ENCODE results near the gene GPR146.

Gene GPR146

DNA sequence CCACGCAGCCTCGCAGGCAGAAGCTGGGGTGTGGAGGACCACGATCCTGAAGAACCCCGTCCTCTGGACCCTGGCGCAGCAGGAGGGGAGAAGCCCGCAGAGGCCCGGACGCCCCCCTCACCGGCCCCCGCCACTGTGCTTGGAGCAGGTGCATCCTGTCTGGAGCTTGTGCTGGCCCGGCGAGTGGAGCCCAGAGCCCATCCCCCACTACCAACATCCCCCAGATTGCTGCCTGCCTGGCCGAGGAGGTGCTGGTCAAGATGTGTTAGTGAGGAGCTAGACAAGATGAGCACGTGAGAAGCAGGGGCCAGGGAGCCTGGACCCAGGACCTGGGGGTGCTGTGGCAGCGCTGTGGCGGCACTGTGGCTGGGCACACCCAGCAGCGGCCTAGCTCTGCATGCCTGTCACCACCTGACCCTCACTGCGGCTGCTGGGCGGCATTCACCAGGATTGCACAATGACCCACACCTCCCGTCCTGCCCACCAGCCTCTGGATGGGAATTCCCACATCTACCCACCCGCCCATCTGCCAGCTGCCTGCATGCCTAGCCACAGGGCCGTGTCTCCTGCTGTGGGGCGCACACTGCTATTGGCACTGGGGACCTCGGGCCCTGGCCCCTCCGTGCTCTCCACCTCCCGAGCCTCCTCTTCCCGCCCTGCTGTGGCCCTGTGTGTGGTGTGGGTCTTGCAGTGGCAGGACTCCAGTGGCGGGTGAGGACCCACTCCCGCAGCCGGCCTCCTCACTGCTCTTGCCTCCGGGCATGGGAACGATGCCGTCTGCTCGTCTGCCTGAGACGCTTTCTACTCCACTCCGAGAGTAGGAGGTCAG lies 11.8 kb downstream of the GPR146 start (continued):
- TF ChIP-seq, protein P1, sequence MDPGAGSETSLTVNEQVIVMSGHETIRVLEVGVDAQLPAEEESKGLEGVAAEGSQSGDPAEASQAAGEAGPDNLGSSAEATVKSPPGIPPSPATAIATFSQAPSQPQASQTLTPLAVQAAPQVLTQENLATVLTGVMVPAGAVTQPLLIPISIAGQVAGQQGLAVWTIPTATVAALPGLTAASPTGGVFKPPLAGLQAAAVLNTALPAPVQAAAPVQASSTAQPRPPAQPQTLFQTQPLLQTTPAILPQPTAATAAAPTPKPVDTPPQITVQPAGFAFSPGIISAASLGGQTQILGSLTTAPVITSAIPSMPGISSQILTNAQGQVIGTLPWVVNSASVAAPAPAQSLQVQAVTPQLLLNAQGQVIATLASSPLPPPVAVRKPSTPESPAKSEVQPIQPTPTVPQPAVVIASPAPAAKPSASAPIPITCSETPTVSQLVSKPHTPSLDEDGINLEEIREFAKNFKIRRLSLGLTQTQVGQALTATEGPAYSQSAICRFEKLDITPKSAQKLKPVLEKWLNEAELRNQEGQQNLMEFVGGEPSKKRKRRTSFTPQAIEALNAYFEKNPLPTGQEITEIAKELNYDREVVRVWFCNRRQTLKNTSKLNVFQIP (CRISPR knock-in tag; IDR thresholded peaks at IDR 0.05; ENCODE audit: borderline replicate concordance, low read depth) = no peak

DNA sequence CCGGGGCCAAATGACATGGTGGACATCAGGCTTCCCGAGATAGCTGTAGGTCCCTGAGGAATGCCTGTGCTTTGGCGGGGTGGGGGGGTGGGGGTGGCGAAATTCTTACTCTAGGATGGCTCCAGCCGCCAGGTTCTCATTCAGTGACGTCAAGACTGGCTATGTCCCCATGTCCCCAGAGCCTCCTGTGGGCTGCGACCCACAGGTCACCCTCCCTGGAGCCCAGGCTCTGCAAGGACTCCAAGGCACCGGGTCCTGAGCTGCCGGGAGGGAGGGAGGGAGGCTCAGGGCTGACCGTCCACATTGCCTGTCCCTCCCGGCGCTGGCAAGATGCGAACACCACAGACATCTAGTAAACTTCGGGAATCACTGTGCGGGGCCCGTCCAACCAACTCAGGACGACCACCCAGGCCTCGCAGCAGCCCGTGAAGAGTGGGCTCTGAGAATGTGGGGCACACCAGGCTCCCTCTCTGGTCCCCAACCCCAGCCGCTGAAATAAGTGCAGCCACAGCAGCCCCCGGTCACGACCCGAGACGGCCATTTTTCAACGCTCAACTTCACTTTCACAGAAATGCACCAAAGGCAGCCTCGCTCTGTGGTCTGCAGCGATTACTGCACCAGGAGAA lies 12.6 kb downstream of the GPR146 start:
- no peak for ATAC-seq

DNA sequence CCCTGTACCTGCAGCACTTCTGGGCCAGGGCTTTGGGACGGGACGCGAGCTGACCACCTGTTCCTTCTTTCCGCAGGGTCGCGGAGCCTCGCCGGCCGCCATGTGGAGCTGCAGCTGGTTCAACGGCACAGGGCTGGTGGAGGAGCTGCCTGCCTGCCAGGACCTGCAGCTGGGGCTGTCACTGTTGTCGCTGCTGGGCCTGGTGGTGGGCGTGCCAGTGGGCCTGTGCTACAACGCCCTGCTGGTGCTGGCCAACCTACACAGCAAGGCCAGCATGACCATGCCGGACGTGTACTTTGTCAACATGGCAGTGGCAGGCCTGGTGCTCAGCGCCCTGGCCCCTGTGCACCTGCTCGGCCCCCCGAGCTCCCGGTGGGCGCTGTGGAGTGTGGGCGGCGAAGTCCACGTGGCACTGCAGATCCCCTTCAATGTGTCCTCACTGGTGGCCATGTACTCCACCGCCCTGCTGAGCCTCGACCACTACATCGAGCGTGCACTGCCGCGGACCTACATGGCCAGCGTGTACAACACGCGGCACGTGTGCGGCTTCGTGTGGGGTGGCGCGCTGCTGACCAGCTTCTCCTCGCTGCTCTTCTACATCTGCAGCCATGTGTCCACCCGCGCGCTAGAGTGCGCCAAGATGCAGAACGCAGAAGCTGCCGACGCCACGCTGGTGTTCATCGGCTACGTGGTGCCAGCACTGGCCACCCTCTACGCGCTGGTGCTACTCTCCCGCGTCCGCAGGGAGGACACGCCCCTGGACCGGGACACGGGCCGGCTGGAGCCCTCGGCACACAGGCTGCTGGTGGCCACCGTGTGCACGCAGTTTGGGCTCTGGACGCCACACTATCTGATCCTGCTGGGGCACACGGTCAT lies 13.3 kb downstream of the GPR146 start:
- ATAC-seq = no peak
- TF ChIP-seq PPARA (CRISPR knock-in tag; IDR thresholded peaks at IDR 0.05; ENCODE audit: borderline replicate concordance) = no peak
- TF ChIP-seq TOX (CRISPR knock-in tag; IDR thresholded peaks at IDR 0.05; ENCODE audit: borderline replicate concordance) = no peak
- TF ChIP-seq RARB (CRISPR knock-in tag; IDR thresholded peaks at IDR 0.05) = no peak
- TF ChIP-seq ISL1 (CRISPR knock-in tag; IDR thresholded peaks at IDR 0.05) = no peak
- TF ChIP-seq ZNF70 (CRISPR knock-in tag; IDR thresholded peaks at IDR 0.05) = no peak
- TF ChIP-seq ARNTL (CRISPR knock-in tag; IDR thresholded peaks at IDR 0.05; ENCODE audit: borderline replicate concordance, low read depth) = no peak
- TF ChIP-seq, protein P1 (CRISPR knock-in tag; IDR thresholded peaks at IDR 0.05; ENCODE audit: borderline replicate concordance, low read depth) = no peak
- TF ChIP-seq TCF4 (CRISPR knock-in tag; IDR thresholded peaks at IDR 0.05; ENCODE audit: borderline replicate concordance) = no peak
- no peak for TF ChIP-seq ESRRG (CRISPR knock-in tag; IDR thresholded peaks at IDR 0.05)
- TF ChIP-seq, protein P2, sequence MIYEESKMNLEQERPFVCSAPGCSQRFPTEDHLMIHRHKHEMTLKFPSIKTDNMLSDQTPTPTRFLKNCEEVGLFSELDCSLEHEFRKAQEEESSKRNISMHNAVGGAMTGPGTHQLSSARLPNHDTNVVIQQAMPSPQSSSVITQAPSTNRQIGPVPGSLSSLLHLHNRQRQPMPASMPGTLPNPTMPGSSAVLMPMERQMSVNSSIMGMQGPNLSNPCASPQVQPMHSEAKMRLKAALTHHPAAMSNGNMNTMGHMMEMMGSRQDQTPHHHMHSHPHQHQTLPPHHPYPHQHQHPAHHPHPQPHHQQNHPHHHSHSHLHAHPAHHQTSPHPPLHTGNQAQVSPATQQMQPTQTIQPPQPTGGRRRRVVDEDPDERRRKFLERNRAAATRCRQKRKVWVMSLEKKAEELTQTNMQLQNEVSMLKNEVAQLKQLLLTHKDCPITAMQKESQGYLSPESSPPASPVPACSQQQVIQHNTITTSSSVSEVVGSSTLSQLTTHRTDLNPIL (CRISPR knock-in tag; IDR thresholded peaks at IDR 0.05; ENCODE audit: low read depth) = no peak
- TF ChIP-seq ZFP30 (CRISPR knock-in tag; IDR thresholded peaks at IDR 0.05) = no peak

More for the DNA sequence above, 12.6 kb downstream of the GPR146 start:
- TF ChIP-seq ESRRG (CRISPR knock-in tag; IDR thresholded peaks at IDR 0.05) (no peak), TOX (CRISPR knock-in tag; IDR thresholded peaks at IDR 0.05; ENCODE audit: borderline replicate concordance) (no peak), OSR1 (CRISPR knock-in tag; IDR thresholded peaks at IDR 0.05) (no peak), SNAI2 (CRISPR knock-in tag; IDR thresholded peaks at IDR 0.05) (no peak), GLIS3 (CRISPR knock-in tag; IDR thresholded peaks at IDR 0.05) (no peak), RARB (CRISPR knock-in tag; IDR thresholded peaks at IDR 0.05) (no peak), ARNTL (CRISPR knock-in tag; IDR thresholded peaks at IDR 0.05; ENCODE audit: borderline replicate concordance, low read depth) (no peak), CSDC2 (CRISPR knock-in tag; IDR thresholded peaks at IDR 0.05) (no peak)
- TF ChIP-seq, protein P3, sequence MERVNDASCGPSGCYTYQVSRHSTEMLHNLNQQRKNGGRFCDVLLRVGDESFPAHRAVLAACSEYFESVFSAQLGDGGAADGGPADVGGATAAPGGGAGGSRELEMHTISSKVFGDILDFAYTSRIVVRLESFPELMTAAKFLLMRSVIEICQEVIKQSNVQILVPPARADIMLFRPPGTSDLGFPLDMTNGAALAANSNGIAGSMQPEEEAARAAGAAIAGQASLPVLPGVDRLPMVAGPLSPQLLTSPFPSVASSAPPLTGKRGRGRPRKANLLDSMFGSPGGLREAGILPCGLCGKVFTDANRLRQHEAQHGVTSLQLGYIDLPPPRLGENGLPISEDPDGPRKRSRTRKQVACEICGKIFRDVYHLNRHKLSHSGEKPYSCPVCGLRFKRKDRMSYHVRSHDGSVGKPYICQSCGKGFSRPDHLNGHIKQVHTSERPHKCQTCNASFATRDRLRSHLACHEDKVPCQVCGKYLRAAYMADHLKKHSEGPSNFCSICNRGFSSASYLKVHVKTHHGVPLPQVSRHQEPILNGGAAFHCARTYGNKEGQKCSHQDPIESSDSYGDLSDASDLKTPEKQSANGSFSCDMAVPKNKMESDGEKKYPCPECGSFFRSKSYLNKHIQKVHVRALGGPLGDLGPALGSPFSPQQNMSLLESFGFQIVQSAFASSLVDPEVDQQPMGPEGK (CRISPR knock-in tag; IDR thresholded peaks at IDR 0.05; ENCODE audit: borderline replicate concordance) = no peak
- TF ChIP-seq, protein P1 (CRISPR knock-in tag; IDR thresholded peaks at IDR 0.05; ENCODE audit: borderline replicate concordance, low read depth) = no peak
- TF ChIP-seq, protein P4, sequence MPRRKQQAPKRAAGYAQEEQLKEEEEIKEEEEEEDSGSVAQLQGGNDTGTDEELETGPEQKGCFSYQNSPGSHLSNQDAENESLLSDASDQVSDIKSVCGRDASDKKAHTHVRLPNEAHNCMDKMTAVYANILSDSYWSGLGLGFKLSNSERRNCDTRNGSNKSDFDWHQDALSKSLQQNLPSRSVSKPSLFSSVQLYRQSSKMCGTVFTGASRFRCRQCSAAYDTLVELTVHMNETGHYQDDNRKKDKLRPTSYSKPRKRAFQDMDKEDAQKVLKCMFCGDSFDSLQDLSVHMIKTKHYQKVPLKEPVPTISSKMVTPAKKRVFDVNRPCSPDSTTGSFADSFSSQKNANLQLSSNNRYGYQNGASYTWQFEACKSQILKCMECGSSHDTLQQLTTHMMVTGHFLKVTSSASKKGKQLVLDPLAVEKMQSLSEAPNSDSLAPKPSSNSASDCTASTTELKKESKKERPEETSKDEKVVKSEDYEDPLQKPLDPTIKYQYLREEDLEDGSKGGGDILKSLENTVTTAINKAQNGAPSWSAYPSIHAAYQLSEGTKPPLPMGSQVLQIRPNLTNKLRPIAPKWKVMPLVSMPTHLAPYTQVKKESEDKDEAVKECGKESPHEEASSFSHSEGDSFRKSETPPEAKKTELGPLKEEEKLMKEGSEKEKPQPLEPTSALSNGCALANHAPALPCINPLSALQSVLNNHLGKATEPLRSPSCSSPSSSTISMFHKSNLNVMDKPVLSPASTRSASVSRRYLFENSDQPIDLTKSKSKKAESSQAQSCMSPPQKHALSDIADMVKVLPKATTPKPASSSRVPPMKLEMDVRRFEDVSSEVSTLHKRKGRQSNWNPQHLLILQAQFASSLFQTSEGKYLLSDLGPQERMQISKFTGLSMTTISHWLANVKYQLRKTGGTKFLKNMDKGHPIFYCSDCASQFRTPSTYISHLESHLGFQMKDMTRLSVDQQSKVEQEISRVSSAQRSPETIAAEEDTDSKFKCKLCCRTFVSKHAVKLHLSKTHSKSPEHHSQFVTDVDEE (CRISPR knock-in tag; IDR thresholded peaks at IDR 0.05) = no peak
- TF ChIP-seq, protein P2 (CRISPR knock-in tag; IDR thresholded peaks at IDR 0.05; ENCODE audit: low read depth) = no peak
